Fibroblast of lung (primary cell): Measurements from ENCODE around the gene RPS6KA2. TPM values are rescaled to one million over a fixed set of nuclear protein-coding genes. Genes with fewer than 3 reads are reported as not detected.
A peak's percentile ranks its signal among the peaks of the same experiment; 100 is the strongest.

Source experiments
- DNase-seq, 2 donors: peaks; one replicate each; pipeline versions ENCODE4 v3.0.0 to v3.0.0-alpha.2; 2010; ENCODE audit warnings: low read depth in 2 of 2
- H2AFZ ChIP-seq: 2 replicates; pipeline ENCODE4 v1.5.1; 2012; ENCODE audit warnings: low read length, control low read depth, inconsistent platforms
- H3K27ac ChIP-seq: 2 replicates; pipeline ENCODE4 v1.5.1; 2011; ENCODE audit warnings: low read length, control low read depth; ENCODE audit not compliant: insufficient read depth
- H3K27me3 ChIP-seq: 2 replicates; pipeline ENCODE4 v1.5.1; 2011; ENCODE audit warnings: mild to moderate bottlenecking, low read length; ENCODE audit not compliant: control insufficient read depth, insufficient read depth
- H3K36me3 ChIP-seq: 2 replicates; pipeline ENCODE4 v1.5.1; 2011; ENCODE audit warnings: low read length; ENCODE audit not compliant: control insufficient read depth, insufficient read depth
- H3K4me1 ChIP-seq: 2 replicates; pipeline ENCODE4 v1.5.1; 2011; ENCODE audit warnings: low read length; ENCODE audit not compliant: control insufficient read depth, insufficient read depth; ENCODE audit errors: extremely low read depth
- H3K4me2 ChIP-seq: 2 replicates; pipeline ENCODE4 v1.5.1; 2011; ENCODE audit warnings: low read length, control low read depth; ENCODE audit not compliant: insufficient read depth; ENCODE audit errors: extremely low read depth
- H3K4me3 ChIP-seq, 4 experiments: fragments of 200-600 bp in 1 of 4; sonication (generic) in 1 of 4; replicated peaks in 1 of 4; 2 replicates each; pipeline ENCODE4 v1.5.1; 2011 to 2016; ENCODE audit warnings: low read length in 4 of 4, low read depth in 3 of 4, mild to moderate bottlenecking in 3 of 4, control low read depth in 2 of 4, inconsistent platforms in 1 of 4, mixed read lengths in 1 of 4; ENCODE audit not compliant: insufficient read depth in 1 of 4; ENCODE audit errors: control extremely low read depth in 1 of 4
- H3K79me2 ChIP-seq: 2 replicates; pipeline ENCODE4 v1.5.1; 2012; ENCODE audit warnings: mild to moderate bottlenecking, low read length, inconsistent platforms; ENCODE audit not compliant: control insufficient read depth, insufficient read depth
- H3K9ac ChIP-seq: 2 replicates; pipeline ENCODE4 v1.5.1; 2011; ENCODE audit warnings: mild to moderate bottlenecking, low read length, control low read depth; ENCODE audit not compliant: insufficient read depth
- H3K9me3 ChIP-seq: 2 replicates; pipeline ENCODE4 v1.5.1; 2012; ENCODE audit warnings: low read depth, low read length; ENCODE audit not compliant: control insufficient read depth, insufficient read depth
- H4K20me1 ChIP-seq: 2 replicates; pipeline ENCODE4 v1.5.1; 2011; ENCODE audit warnings: low read length; ENCODE audit not compliant: control insufficient read depth, insufficient read depth; ENCODE audit errors: extremely low read depth
- EZH2 ChIP-seq: IDR thresholded peaks from 2 replicates; pipeline ENCODE4 v1.5.1; 2012; ENCODE audit warnings: low read length, control low read depth, mild to moderate bottlenecking; ENCODE audit errors: missing control alignments
- polyA plus RNA-seq, 2 donors: library from polyadenylated mRNA; depleted of rRNA in 1 of 2; stranded (reverse) in 1 of 2; unstranded in 1 of 2; fragments of >200 nt; gene quantifications; 2 replicates each; pipeline ENCODE4 v1.2.1, GENCODE V29; 2011 to 2012; ENCODE audit warnings: missing spikeins in 1 of 2
- total RNA-seq: library from RNA; depleted of rRNA; stranded (reverse); fragments of >200 nt; gene quantifications from 2 replicates; pipeline ENCODE4 v1.2.1, GENCODE V29; 2014
- TF ChIP-seq, protein P1 (sequence below), 2 donors: IDR thresholded peaks in 1 of 2; conservative IDR thresholded peaks in 1 of 2; 1 replicate in 1 of 2; 2 replicates in 1 of 2; pipeline ENCODE4 v1.5.1; 2011 to 2012; ENCODE audit warnings: low read length in 2 of 2, control low read depth in 1 of 2, inconsistent platforms in 1 of 2, low read depth in 1 of 2, mild to moderate bottlenecking in 1 of 2

RPS6KA2 gene
- total and polyA plus RNA-seq, 2 donors (not counting 1 experiment from before 2014, with no cell fraction given): 66.8 to 116 TPM

DNA sequence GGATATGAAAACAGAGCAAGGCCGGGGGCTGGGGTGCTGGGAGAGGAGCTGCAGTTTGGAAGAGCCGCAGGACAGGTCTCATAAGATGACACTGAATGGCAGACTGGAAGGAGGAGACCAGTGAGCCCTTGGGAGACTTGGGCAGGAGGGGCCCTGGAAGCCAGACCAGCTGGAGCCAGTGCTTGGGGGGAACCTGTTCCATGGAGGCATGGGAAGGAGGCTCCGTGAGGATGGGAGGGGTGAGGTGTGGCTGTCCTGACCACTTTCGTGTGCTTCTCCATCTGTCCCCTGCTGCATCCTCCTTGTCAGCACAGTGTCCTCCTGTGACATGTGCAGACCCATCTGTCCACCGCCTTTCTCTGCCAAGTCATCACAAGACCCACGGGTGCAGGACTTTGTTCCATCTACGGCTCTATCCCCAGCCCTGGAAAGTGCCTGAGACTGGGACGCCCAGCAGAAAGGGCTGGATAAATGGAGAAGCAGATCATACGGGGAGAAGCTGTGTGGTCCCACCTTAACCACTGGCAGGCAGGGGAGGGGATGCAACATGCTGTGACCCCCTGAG lies 159.5 kb downstream of the RPS6KA2 start:
- Histone ChIP-seq H3K4me1 (peaks cover 10% of the 10 kb centered on the region), H3K9ac (no peak overlapping the region), H3K79me2 (no peaks in the 10 kb centered on the region), H3K4me3 (no peak overlapping the region), H3K4me2 (no peak overlapping the region), H2AFZ (no peak overlapping the region), H3K9me3 (no peaks in the 10 kb centered on the region), H3K27me3 (no peaks in the 10 kb centered on the region), H4K20me1 (no peaks in the 10 kb centered on the region), H3K27ac (peak overlapping the region; percentile 78), H3K36me3 (peaks cover 16% of the 10 kb centered on the region)
- no peak for DNase-seq
- no peak for TF ChIP-seq EZH2
- TF ChIP-seq, protein P1, sequence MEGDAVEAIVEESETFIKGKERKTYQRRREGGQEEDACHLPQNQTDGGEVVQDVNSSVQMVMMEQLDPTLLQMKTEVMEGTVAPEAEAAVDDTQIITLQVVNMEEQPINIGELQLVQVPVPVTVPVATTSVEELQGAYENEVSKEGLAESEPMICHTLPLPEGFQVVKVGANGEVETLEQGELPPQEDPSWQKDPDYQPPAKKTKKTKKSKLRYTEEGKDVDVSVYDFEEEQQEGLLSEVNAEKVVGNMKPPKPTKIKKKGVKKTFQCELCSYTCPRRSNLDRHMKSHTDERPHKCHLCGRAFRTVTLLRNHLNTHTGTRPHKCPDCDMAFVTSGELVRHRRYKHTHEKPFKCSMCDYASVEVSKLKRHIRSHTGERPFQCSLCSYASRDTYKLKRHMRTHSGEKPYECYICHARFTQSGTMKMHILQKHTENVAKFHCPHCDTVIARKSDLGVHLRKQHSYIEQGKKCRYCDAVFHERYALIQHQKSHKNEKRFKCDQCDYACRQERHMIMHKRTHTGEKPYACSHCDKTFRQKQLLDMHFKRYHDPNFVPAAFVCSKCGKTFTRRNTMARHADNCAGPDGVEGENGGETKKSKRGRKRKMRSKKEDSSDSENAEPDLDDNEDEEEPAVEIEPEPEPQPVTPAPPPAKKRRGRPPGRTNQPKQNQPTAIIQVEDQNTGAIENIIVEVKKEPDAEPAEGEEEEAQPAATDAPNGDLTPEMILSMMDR (conservative IDR thresholded peaks at IDR 0.05 in 1 of 2, IDR thresholded peaks at IDR 0.05 in 1 of 2; ENCODE audit: low read depth in 1 of 2, low read length in 2 of 2): no peak

DNA sequence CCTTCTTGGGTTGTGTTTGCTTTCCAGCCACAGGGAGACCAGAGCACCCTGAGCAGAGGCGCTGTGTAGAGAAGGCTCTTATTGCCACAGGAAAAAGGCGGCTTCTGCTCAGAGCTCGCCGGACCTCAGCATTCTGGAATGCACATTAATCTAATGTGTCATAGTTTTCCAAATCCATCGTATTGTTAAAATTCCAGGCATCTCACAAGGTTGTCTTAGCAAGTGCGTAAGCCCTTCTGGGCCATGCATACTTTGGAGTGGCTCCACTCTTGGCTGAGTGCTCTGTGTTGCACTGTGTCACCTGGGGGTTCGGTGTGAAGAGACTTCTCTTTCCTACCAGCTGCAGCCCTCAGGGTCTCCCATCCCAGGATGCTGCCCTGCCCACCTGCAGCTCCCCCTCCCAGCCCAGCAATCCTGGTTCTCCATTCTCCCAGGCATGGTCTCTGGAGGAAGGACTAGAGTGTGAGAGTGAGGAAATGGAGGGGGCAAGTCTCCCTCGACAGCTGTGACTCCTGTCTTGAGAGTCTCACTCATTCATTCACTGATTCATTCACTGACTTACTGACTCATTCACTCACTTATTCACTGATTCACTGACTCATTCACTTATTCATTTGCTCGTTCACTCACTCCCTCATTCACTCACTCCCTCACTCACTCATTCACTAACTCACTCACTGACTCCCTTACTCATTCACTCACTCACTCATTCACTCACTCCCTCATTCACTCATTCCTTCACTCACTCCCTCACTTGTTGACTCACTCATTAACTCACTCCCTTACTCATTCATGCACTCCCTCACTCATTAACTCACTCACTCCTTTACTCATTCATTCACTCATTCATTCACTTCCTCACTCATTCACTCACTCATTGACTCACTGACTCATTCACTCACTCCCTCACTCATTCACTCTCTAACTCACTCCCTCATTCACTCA lies 160.6 kb downstream of the RPS6KA2 start:
- H3K27ac ChIP-seq: peak overlapping the region; percentile 78
- H3K79me2 ChIP-seq: no peaks in the 10 kb centered on the region
- no peak overlapping the region for H3K4me3 ChIP-seq

GRCh38 chr6:166465671-166466087 lies 161.4 kb downstream of the RPS6KA2 start:
- Histone ChIP-seq H3K9ac (no peak overlapping the region), H3K27ac (peak overlapping the region; percentile 78), H3K9me3 (no peaks in the 10 kb centered on the region), H3K4me2 (peak overlapping the region; percentile 69), H2AFZ (no peak overlapping the region), H3K36me3 (peaks cover 16% of the 10 kb centered on the region), H3K27me3 (no peaks in the 10 kb centered on the region), H3K79me2 (no peaks in the 10 kb centered on the region), H3K4me1 (peaks cover 10% of the 10 kb centered on the region), H3K4me3 (no peak overlapping the region), H4K20me1 (no peaks in the 10 kb centered on the region)
- TF ChIP-seq, protein P1 (conservative IDR thresholded peaks at IDR 0.05 in 1 of 2, IDR thresholded peaks at IDR 0.05 in 1 of 2; ENCODE audit: low read depth in 1 of 2, low read length in 2 of 2): peak; percentile 12 to 33
- TF ChIP-seq EZH2: no peak
- DNase-seq: peak; percentile 35 to 53

More for the DNA sequence above, 160.6 kb downstream of the RPS6KA2 start:
- H3K4me1 ChIP-seq: peaks cover 10% of the 10 kb centered on the region
- H2AFZ ChIP-seq: no peak overlapping the region
- peak; percentile 71 to 98 for DNase-seq
- H3K27me3 ChIP-seq: no peaks in the 10 kb centered on the region
- no peaks in the 10 kb centered on the region for H4K20me1 ChIP-seq
- H3K9ac ChIP-seq: no peak overlapping the region
- H3K9me3 ChIP-seq: no peaks in the 10 kb centered on the region
- H3K4me2 ChIP-seq: peak overlapping the region; percentile 69
- peaks cover 16% of the 10 kb centered on the region for H3K36me3 ChIP-seq
- TF ChIP-seq EZH2: no peak
- TF ChIP-seq, protein P1 (conservative IDR thresholded peaks at IDR 0.05 in 1 of 2, IDR thresholded peaks at IDR 0.05 in 1 of 2; ENCODE audit: low read depth in 1 of 2, low read length in 2 of 2): no peak
